Hepatocyte (in vitro differentiated cells): ENCODE results near the gene WASF2. TPM values are rescaled to one million over a fixed set of nuclear protein-coding genes. Genes with fewer than 3 reads are reported as not detected.

ENCODE experiments used
- DNase-seq: peaks from one replicate; pipeline ENCODE4 v3.0.0-alpha.2; 2016; ENCODE audit warnings: low spot score
- H2AFZ ChIP-seq: fragments of 200-600 bp; sonication (generic); 2 replicates; pipeline ENCODE4 v1.6.0; 2016; ENCODE audit warnings: antibody characterized with exemption, mild to moderate bottlenecking
- H3K27ac ChIP-seq: fragments of 200-600 bp; sonication (generic); 2 replicates; pipeline ENCODE4 v1.5.1; 2016; ENCODE audit warnings: mild to moderate bottlenecking
- H3K27me3 ChIP-seq: fragments of 200-600 bp; sonication (generic); 2 replicates; pipeline ENCODE4 v1.6.1; 2016
- H3K36me3 ChIP-seq: fragments of 200-600 bp; sonication (generic); replicated peaks from 2 replicates; pipeline ENCODE4 v1.5.1; 2016; ENCODE audit warnings: low read depth; ENCODE audit not compliant: insufficient read depth
- H3K4me1 ChIP-seq: fragments of 200-600 bp; sonication (generic); 2 replicates; pipeline ENCODE4 v1.5.1; 2016; ENCODE audit warnings: mild to moderate bottlenecking, moderate library complexity; ENCODE audit not compliant: insufficient read depth
- H3K4me2 ChIP-seq: fragments of 200-600 bp; sonication (generic); 2 replicates; pipeline ENCODE4 v1.6.0; 2016
- H3K4me3 ChIP-seq: fragments of 200-600 bp; sonication (generic); 2 replicates; pipeline ENCODE4 v1.5.1; 2016; ENCODE audit warnings: mild to moderate bottlenecking
- H3K79me2 ChIP-seq: fragments of 200-600 bp; sonication (generic); 2 replicates; pipeline ENCODE4 v1.6.0; 2017; ENCODE audit warnings: mild to moderate bottlenecking
- H3K9me2 ChIP-seq: fragments of 200-600 bp; sonication (generic); replicated peaks from 2 replicates; pipeline ENCODE4 v1.6.0; 2017; ENCODE audit warnings: mild to moderate bottlenecking; ENCODE audit not compliant: insufficient read depth
- H3K9me3 ChIP-seq: fragments of 200-600 bp; sonication (generic); 2 replicates; pipeline ENCODE4 v1.5.1; 2016; ENCODE audit warnings: low read depth, mild to moderate bottlenecking
- H4K20me1 ChIP-seq: fragments of 200-600 bp; sonication (generic); 2 replicates; pipeline ENCODE4 v1.6.0; 2016; ENCODE audit warnings: mild to moderate bottlenecking; ENCODE audit not compliant: insufficient read depth, poor library complexity, severe bottlenecking
- EZH2 ChIP-seq: fragments of 200-600 bp; sonication (generic); IDR thresholded peaks from 2 replicates; pipeline ENCODE4 v1.6.1; 2016; ENCODE audit warnings: antibody characterized with exemption, mild to moderate bottlenecking, borderline replicate concordance
- EZH2phosphoT487 ChIP-seq: fragments of 200-600 bp; sonication (generic); IDR thresholded peaks from one replicate; pipeline ENCODE4 v1.6.1; 2018; ENCODE audit warnings: antibody characterized with exemption, mild to moderate bottlenecking, low read depth, moderate library complexity; ENCODE audit not compliant: unreplicated experiment, severe bottlenecking
- WGBS: methylation state at CpG from one replicate; pipeline ENCODE4 v1.1.6; 2016; ENCODE audit warnings: low lambda C conversion rate; ENCODE audit errors: missing lambda C conversion rate; 5-methylcytosine and 5-hydroxymethylcytosine counted together
- polyA plus RNA-seq: library from polyadenylated mRNA; unstranded; fragments of >200 nt; fragmentation: Nextera tagmentation; extraction: Ambion mirVana; gene quantifications from 2 replicates; pipeline ENCODE4 v1.2.1, GENCODE V29; 2016
- total RNA-seq: library from RNA; depleted of rRNA; stranded (reverse); fragments of >200 nt; gene quantifications from 2 replicates; pipeline ENCODE4 v1.2.3, GENCODE V29; 2014
- TF ChIP-seq, protein P1 (sequence below): fragments of 200-600 bp; sonication (generic); IDR thresholded peaks from 2 replicates; pipeline ENCODE4 v1.5.1; 2016; ENCODE audit warnings: antibody characterized with exemption, mild to moderate bottlenecking; ENCODE audit not compliant: poor library complexity

The WASF2 gene
- total and polyA plus RNA-seq, 2 experiments from 2014 or later: 28.5 to 45.6 TPM

DNA sequence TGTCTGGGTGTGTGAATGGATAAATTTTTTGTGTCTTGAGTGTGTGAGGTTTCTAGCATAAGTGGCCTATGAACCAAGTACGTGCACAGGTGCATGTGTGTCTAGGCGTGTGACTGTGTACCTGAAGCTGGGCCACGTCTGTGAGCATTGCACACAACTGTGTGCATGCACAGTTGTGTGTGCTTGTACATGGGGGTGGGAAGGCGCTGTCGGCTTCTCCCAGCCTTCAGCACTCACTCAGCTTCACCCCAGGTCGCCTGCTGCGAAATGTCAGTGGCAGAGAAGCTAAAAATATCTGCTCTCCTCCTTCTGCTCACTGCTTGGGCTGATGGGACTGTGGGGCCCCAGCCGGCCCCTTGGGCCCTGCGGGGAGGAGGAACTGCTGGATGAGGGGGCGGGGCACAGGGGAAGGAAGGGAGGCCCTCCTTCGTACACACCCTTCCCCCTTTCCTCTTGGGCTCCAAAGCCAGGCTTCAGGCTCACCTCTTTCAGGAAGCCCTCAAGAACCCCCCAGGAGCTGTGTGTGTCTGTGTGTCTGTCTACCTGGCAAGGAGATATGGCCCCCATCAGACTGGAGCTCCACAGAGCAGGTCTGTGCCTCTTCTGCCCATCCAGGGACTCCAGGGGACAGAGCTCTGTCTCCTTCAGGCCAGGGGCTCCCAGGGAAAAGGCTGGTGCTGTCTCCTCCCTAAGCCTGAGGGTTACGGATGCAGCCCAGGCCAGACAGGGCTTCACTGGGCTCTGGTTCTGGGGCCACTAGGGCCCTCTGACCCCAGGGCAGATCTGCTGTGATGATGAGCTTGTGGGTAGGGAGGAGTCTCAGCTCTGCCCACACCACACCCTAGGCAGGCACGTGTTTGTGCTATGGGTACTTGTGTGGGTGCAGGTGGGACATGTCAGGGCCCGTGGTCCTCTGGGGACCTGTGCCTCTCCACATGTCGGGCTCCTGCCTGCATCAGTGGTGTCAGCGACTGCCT, 35.6 kb upstream of the WASF2 start:
- H3K4me1 ChIP-seq: peaks cover 89% of the 10 kb centered on the region
- H3K27ac ChIP-seq: peak overlapping the region; percentile 99
- no peaks in the 10 kb centered on the region for H3K9me3 ChIP-seq
- H3K9me2 ChIP-seq: no peaks in the 10 kb centered on the region
- H3K36me3 ChIP-seq: no peaks in the 10 kb centered on the region
- no peaks in the 10 kb centered on the region for H4K20me1 ChIP-seq
- H3K4me3 ChIP-seq: peak overlapping the region; percentile 12
- 44% methylated on average over 13 of the region's 16 CpGs for WGBS
- TF ChIP-seq, protein P1, sequence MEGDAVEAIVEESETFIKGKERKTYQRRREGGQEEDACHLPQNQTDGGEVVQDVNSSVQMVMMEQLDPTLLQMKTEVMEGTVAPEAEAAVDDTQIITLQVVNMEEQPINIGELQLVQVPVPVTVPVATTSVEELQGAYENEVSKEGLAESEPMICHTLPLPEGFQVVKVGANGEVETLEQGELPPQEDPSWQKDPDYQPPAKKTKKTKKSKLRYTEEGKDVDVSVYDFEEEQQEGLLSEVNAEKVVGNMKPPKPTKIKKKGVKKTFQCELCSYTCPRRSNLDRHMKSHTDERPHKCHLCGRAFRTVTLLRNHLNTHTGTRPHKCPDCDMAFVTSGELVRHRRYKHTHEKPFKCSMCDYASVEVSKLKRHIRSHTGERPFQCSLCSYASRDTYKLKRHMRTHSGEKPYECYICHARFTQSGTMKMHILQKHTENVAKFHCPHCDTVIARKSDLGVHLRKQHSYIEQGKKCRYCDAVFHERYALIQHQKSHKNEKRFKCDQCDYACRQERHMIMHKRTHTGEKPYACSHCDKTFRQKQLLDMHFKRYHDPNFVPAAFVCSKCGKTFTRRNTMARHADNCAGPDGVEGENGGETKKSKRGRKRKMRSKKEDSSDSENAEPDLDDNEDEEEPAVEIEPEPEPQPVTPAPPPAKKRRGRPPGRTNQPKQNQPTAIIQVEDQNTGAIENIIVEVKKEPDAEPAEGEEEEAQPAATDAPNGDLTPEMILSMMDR: no peak
- TF ChIP-seq EZH2phosphoT487 (no peak), EZH2 (no peak)
- DNase-seq: peak; percentile 92
- peak overlapping the region; percentile 97 for H3K4me2 ChIP-seq
- H3K79me2 ChIP-seq: peaks cover 27% of the 10 kb centered on the region
- no peak overlapping the region for H2AFZ ChIP-seq
- H3K27me3 ChIP-seq: no peaks in the 10 kb centered on the region

DNA sequence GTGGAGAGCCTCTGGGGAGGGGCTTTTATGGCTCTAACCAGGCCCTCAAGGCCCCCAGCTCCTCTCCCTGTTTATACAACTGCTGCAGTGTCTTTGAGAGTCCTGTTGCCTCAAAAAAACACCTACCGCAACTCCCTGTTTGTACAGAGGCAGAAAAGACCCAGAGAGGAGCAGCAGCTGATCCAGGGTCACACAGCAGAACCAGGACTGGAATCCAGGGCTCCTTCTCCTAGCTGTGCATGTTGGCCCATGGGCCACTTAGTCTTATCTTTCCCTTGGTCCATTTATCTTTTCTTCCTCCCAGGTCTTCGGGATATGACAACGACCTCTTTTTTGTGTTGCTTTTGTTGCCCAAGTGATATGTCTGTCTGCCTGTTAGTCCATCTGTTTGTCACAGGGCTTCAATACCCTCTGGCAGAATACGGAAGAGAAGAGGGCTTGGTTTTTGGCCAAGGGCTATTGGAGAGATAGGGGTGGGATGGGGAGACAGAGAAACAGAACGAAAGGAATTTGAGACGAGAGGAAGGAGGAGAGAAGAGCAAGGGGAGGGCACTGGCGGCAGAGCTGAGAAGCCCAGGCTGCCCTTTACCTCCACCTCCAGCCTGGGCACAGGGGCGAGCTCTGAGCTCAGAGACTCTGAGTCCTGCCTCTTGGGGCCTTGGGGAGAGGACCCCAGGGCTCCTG, 33.5 kb upstream of the WASF2 start:
- DNase-seq: peak; percentile 3
- H3K4me3 ChIP-seq: no peak overlapping the region
- 58% methylated on average over 8 of the region's 8 CpGs for WGBS

DNA sequence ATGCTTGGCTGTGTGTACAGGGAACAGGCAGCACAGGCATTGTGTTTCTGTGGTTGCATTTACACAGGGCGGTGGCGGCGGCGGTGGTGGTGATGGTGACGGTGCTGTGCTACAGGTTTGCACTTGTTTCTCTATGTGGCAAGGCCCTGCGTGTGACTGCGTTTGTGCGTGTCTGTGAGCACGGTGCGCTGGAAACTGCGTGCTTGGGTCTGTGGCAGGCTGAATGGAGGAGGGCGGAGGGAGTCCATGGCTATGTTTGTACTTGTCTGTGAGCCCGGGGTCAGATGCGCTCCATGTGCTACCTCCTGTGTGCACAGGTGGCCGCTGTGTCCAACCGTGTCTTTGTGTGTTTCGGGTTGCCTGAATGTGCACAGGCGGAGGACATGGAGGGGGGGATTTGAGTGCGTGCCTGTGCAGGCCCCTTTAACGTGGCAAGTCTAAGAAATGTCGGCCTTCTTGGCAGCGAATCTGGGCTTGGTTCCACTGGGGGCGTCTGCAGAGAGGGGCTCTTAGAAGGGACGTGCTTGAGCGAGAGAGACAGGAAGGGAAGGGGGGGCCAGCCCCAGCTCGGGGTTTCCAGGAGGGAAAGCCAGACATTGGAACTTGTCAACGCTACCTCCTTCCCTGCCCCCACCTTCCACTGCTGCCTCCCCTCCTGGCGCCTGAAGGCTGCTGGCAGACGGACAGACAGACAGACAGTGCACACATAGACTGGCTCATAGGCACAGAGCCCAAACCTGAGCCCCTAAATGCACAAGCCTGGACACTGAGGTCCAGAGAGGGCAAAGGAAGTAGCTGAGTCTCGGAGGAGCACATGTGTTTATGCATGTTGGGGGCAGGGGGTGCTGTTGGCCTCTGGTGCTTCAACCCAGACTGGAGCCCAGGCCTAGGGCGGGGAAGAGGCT, 32.7 kb upstream of the WASF2 start:
- Histone ChIP-seq H3K36me3 (no peaks in the 10 kb centered on the region), H3K9me3 (no peaks in the 10 kb centered on the region), H3K4me3 (no peak overlapping the region), H3K4me2 (peak overlapping the region; percentile 66), H3K27ac (peak overlapping the region; percentile 99), H3K27me3 (no peaks in the 10 kb centered on the region), H3K9me2 (no peaks in the 10 kb centered on the region), H3K4me1 (peaks cover 97% of the 10 kb centered on the region), H2AFZ (peak overlapping the region; percentile 22), H3K79me2 (peaks cover 23% of the 10 kb centered on the region), H4K20me1 (no peaks in the 10 kb centered on the region)
- WGBS: 62% methylated on average over 27 of the region's 31 CpGs
- TF ChIP-seq EZH2phosphoT487 (no peak), EZH2 (no peak)
- TF ChIP-seq, protein P1: peak; percentile 43
- peak; percentile 68 for DNase-seq

More for the DNA sequence above, 33.5 kb upstream of the WASF2 start:
- Histone ChIP-seq H4K20me1 (no peaks in the 10 kb centered on the region), H3K9me2 (no peaks in the 10 kb centered on the region), H3K4me2 (peak overlapping the region; percentile 66), H3K27ac (peak overlapping the region; percentile 99), H3K79me2 (peaks cover 23% of the 10 kb centered on the region), H3K9me3 (no peaks in the 10 kb centered on the region), H2AFZ (peak overlapping the region; percentile 22), H3K27me3 (no peaks in the 10 kb centered on the region), H3K4me1 (peaks cover 98% of the 10 kb centered on the region), H3K36me3 (no peaks in the 10 kb centered on the region)
- no peak for TF ChIP-seq EZH2phosphoT487
- TF ChIP-seq, protein P1: no peak
- no peak for TF ChIP-seq EZH2
